ENCODE data around the gene MOB1A. TPM values are rescaled to one million over a fixed set of nuclear protein-coding genes. Genes with fewer than 3 reads are reported as not detected.
A peak's percentile ranks its signal among the peaks of the same experiment; 100 is the strongest.

MOB1A gene
- total and polyA plus RNA-seq, 10 of the 15 experiments (the other 5 are each of a cell fraction or from before 2014, with no cell fraction given) = 41.2 to 232 (median 172) TPM

DNA sequence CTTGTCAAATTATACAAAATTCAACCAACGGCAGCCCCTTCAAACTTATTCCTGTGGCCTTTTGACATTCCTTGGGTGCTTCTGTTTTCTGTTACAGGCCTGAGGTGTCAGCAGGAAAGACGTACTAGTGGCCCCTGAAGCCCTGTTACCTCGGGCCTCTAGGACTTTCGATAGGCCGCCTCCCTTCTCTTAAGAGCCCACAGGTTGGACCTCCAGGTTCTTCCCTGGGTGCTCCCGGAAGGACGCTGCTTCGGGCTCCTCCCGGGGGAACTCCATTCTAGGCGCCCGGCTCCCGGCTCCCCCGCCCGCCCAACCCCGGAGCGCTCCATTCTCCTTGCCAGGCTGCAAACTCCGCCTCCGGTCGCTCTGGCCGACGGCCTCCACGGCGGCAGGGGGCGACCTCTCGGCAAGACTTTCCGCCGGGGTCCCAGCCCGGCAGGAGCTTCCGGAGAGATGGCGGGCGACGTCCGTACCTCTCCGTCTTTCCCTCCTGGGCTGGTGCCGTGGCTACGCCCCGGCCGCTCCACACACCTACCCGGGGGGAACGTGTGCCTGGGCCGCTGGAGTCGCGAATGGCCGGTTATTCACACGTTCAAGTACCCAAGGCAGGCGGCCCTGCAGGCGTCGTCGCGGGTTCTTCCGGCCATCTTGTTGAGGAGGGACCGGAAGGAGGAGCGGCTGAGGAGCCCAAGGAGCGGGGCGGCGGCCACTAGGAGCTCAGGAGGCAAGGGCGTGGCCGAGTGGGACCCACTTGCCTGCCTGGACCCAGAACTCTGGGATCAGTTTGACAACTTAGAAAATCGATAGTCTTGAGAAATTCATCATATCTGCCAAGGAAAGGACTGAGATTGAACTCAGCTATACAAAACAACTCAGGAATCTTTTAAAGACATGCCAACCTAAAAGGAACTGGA, 58.5 kb downstream of the MOB1A start (continued):
- TF ChIP-seq, protein P1, sequence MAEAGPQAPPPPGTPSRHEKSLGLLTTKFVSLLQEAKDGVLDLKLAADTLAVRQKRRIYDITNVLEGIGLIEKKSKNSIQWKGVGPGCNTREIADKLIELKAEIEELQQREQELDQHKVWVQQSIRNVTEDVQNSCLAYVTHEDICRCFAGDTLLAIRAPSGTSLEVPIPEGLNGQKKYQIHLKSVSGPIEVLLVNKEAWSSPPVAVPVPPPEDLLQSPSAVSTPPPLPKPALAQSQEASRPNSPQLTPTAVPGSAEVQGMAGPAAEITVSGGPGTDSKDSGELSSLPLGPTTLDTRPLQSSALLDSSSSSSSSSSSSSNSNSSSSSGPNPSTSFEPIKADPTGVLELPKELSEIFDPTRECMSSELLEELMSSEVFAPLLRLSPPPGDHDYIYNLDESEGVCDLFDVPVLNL (IDR thresholded peaks at IDR 0.05; ENCODE audit: low read depth, low read length) = no peak
- TF ChIP-seq TAF1 (IDR thresholded peaks at IDR 0.05; ENCODE audit: borderline replicate concordance, low read depth, low read length) = peak; percentile 94
- no peak for TF ChIP-seq RAD21 (IDR thresholded peaks at IDR 0.05; ENCODE audit: insufficient read depth, low read depth, low read length)
- TF ChIP-seq, protein P2, sequence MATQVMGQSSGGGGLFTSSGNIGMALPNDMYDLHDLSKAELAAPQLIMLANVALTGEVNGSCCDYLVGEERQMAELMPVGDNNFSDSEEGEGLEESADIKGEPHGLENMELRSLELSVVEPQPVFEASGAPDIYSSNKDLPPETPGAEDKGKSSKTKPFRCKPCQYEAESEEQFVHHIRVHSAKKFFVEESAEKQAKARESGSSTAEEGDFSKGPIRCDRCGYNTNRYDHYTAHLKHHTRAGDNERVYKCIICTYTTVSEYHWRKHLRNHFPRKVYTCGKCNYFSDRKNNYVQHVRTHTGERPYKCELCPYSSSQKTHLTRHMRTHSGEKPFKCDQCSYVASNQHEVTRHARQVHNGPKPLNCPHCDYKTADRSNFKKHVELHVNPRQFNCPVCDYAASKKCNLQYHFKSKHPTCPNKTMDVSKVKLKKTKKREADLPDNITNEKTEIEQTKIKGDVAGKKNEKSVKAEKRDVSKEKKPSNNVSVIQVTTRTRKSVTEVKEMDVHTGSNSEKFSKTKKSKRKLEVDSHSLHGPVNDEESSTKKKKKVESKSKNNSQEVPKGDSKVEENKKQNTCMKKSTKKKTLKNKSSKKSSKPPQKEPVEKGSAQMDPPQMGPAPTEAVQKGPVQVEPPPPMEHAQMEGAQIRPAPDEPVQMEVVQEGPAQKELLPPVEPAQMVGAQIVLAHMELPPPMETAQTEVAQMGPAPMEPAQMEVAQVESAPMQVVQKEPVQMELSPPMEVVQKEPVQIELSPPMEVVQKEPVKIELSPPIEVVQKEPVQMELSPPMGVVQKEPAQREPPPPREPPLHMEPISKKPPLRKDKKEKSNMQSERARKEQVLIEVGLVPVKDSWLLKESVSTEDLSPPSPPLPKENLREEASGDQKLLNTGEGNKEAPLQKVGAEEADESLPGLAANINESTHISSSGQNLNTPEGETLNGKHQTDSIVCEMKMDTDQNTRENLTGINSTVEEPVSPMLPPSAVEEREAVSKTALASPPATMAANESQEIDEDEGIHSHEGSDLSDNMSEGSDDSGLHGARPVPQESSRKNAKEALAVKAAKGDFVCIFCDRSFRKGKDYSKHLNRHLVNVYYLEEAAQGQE (IDR thresholded peaks at IDR 0.05; ENCODE audit: low read depth, low read length) = no peak
- no peak for TF ChIP-seq CEBPB (IDR thresholded peaks at IDR 0.05; ENCODE audit: borderline replicate concordance in 1 of 2, low read depth in 2 of 2, low read length in 2 of 2)
- TF ChIP-seq POU2F2 (IDR thresholded peaks at IDR 0.05; ENCODE audit: borderline replicate concordance, low read depth, low read length) = peak; percentile 20; the same call in 1 of the 3 replicates
- no peak for TF ChIP-seq PAX8 (IDR thresholded peaks at IDR 0.05)
- TF ChIP-seq ZBTB11 (CRISPR knock-in tag; IDR thresholded peaks at IDR 0.05) = no peak
- peak; percentile 26 to 58; a peak in 1 of 4 replicates for TF ChIP-seq BHLHE40 (IDR thresholded peaks at IDR 0.05; ENCODE audit: borderline replicate concordance in 1 of 2, low read depth in 2 of 2, low read length in 1 of 2)
- peak in 1 of 2 experiments; percentile 62; a peak in 1 of 4 replicates for TF ChIP-seq IKZF2 (IDR thresholded peaks at IDR 0.05)
- TF ChIP-seq, protein P3, sequence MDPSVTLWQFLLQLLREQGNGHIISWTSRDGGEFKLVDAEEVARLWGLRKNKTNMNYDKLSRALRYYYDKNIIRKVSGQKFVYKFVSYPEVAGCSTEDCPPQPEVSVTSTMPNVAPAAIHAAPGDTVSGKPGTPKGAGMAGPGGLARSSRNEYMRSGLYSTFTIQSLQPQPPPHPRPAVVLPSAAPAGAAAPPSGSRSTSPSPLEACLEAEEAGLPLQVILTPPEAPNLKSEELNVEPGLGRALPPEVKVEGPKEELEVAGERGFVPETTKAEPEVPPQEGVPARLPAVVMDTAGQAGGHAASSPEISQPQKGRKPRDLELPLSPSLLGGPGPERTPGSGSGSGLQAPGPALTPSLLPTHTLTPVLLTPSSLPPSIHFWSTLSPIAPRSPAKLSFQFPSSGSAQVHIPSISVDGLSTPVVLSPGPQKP (IDR thresholded peaks at IDR 0.05; ENCODE audit: low read depth, low read length) = peak; percentile 92
- peak; percentile 43 for TF ChIP-seq HDAC6 (IDR thresholded peaks at IDR 0.05; ENCODE audit: unreplicated experiment)
- peak; percentile 21; the same call in 1 of the 2 replicates for TF ChIP-seq SMC3 (IDR thresholded peaks at IDR 0.05; ENCODE audit: borderline replicate concordance, low read length)
- TF ChIP-seq PKNOX1 (IDR thresholded peaks at IDR 0.05) = 0 out of 2 replicates have a peak, but pooled peaks have one; percentile 14
- no peak for TF ChIP-seq BMI1 (IDR thresholded peaks at IDR 0.05; ENCODE audit: borderline replicate concordance)

Data from GM12878 (cell line).